ENCODE data around the gene ELFN1. TPM values are rescaled to one million over a fixed set of nuclear protein-coding genes. Genes with fewer than 3 reads are reported as not detected.

ELFN1 gene
- total RNA-seq, 8 experiments from 2014 or later, result 0.13 to 25.2 (median 8.1) TPM

- H3K4me3 ChIP-seq, result no peak overlapping the region
- ATAC-seq (replicated peaks in 6 of 8), result no peak
- H3K4me1 ChIP-seq (replicated peaks in 1 of 2), result peaks cover 35 to 41% of the 10 kb centered on the region in 2 donors
- H3K27ac ChIP-seq, result no peak overlapping the region
- in situ Hi-C loops (cut with MboI; ENCODE audit: low pct_unique_long_range_greater_than_20kb in 2 of 9, low sequenced_read_pairs in 9 of 9, unreplicated experiment in 9 of 9), result no loop called here
- 18 to 100% (median 83%) methylated on average over 1 of the region's 1 CpG; no CpG with 5 or more reads in 5 of the 10 experiments for WGBS, 10 experiments
Observed at GRCh38 chr7:1690359-1690958, 20.4 kb downstream of the ELFN1 start.

GRCh38 chr7:1691096-1691495 is 21.0 kb downstream of the ELFN1 start:
- WGBS, 10 experiments, result 60 to 100% (median 90%) methylated on average over 1 to 2 of the region's 8 CpGs; no CpG with 5 or more reads in 5 of the 10 experiments
- in situ Hi-C loops (cut with MboI; ENCODE audit: low pct_unique_long_range_greater_than_20kb in 2 of 9, low sequenced_read_pairs in 9 of 9, unreplicated experiment in 9 of 9), result no loop called here
- Histone ChIP-seq H3K4me3 (no peak overlapping the region), H3K4me1 (replicated peaks in 1 of 2) (peaks cover 35 to 41% of the 10 kb centered on the region in 2 donors), H3K27ac (no peak overlapping the region)
- ATAC-seq (replicated peaks in 6 of 8), result no peak

- Histone ChIP-seq H3K27ac (no peak overlapping the region), H3K4me3 (no peak overlapping the region), H3K4me1 (replicated peaks in 1 of 2) (peaks cover 35 to 41% of the 10 kb centered on the region in 2 donors)
- 20 to 96% (median 88%) methylated on average over 1 to 14 of the region's 27 CpGs; no CpG with 5 or more reads in 3 of the 10 experiments for WGBS, 10 experiments
- no peak for ATAC-seq (replicated peaks in 6 of 8)
- in situ Hi-C loops (cut with MboI; ENCODE audit: low pct_unique_long_range_greater_than_20kb in 2 of 9, low sequenced_read_pairs in 9 of 9, unreplicated experiment in 9 of 9), result no loop called here
Observed at GRCh38 chr7:1691601-1692514, 21.8 kb downstream of the ELFN1 start.

- no peak overlapping the region for H3K4me3 ChIP-seq
Observed at GRCh38 chr7:1692515-1693418, 22.7 kb downstream of the ELFN1 start.

GRCh38 chr7:1693419-1693990 is 23.4 kb downstream of the ELFN1 start:
- peaks cover 43 to 45% of the 10 kb centered on the region in 2 donors for H3K4me1 ChIP-seq (replicated peaks in 1 of 2)
- peak overlapping the region; percentile 80 to 87 for H3K27ac ChIP-seq
- H3K4me3 ChIP-seq, result no peak overlapping the region
- WGBS, 10 experiments, result 34 to 84% (median 83%) methylated on average over 1 to 7 of the region's 25 CpGs; no CpG with 5 or more reads in 7 of the 10 experiments
- in situ Hi-C loops (cut with MboI; ENCODE audit: low pct_unique_long_range_greater_than_20kb in 2 of 9, low sequenced_read_pairs in 9 of 9, unreplicated experiment in 9 of 9), result no loop called here
- ATAC-seq (replicated peaks in 6 of 8), result peak in 5 of 8 experiments; percentile 36 to 56 (median 48)

More at GRCh38 chr7:1692515-1693418, 22.7 kb downstream of the ELFN1 start:
- Histone ChIP-seq H3K27ac (peak overlapping the region in 1 of 2 donors; percentile 87), H3K4me1 (replicated peaks in 1 of 2) (peaks cover 40 to 41% of the 10 kb centered on the region in 2 donors)
- WGBS, 10 experiments, result 54 to 100% (median 88%) methylated on average over 1 to 6 of the region's 27 CpGs; no CpG with 5 or more reads in 1 of the 10 experiments
- ATAC-seq (replicated peaks in 6 of 8), result no peak
- in situ Hi-C loops (cut with MboI; ENCODE audit: low pct_unique_long_range_greater_than_20kb in 2 of 9, low sequenced_read_pairs in 9 of 9, unreplicated experiment in 9 of 9), result no loop called here

GRCh38 chr7:1693991-1694524 is 24.0 kb downstream of the ELFN1 start:
- 3 to 47% methylated on average over 3 to 8 of the region's 16 CpGs; no CpG with 5 or more reads in 8 of the 10 experiments for WGBS, 10 experiments
- no peak overlapping the region for H3K4me3 ChIP-seq
- H3K27ac ChIP-seq, result peak overlapping the region; percentile 80 to 87
- H3K4me1 ChIP-seq (replicated peaks in 1 of 2), result peaks cover 38 to 41% of the 10 kb centered on the region in 2 donors
- in situ Hi-C loops (cut with MboI; ENCODE audit: low pct_unique_long_range_greater_than_20kb in 2 of 9, low sequenced_read_pairs in 9 of 9, unreplicated experiment in 9 of 9), result no loop called here
- peak in 7 of 8 experiments; percentile 43 to 94 (median 91) for ATAC-seq (replicated peaks in 6 of 8)

- in situ Hi-C loops (cut with MboI; ENCODE audit: low pct_unique_long_range_greater_than_20kb in 2 of 9, low sequenced_read_pairs in 9 of 9, unreplicated experiment in 9 of 9), result no loop called here
- WGBS, 10 experiments, result 56 to 100% (median 80%) methylated on average over 1 to 3 of the region's 31 CpGs; no CpG with 5 or more reads in 7 of the 10 experiments
- H3K27ac ChIP-seq, result peak overlapping the region; percentile 60 to 65
Observed at GRCh38 chr7:1694611-1695511, 24.8 kb downstream of the ELFN1 start.

GRCh38 chr7:1695800-1696454 is 25.9 kb downstream of the ELFN1 start:
- no peak for ATAC-seq (replicated peaks in 6 of 8)
- in situ Hi-C loops (cut with MboI; ENCODE audit: low pct_unique_long_range_greater_than_20kb in 2 of 9, low sequenced_read_pairs in 9 of 9, unreplicated experiment in 9 of 9), result no loop called here
- Histone ChIP-seq H3K27ac (no peak overlapping the region), H3K4me1 (replicated peaks in 1 of 2) (peaks cover 23 to 31% of the 10 kb centered on the region in 2 donors), H3K4me3 (no peak overlapping the region)
- 31 to 89% (median 67%) methylated on average over 2 to 8 of the region's 11 CpGs for WGBS, 10 experiments

More at GRCh38 chr7:1694611-1695511, 24.8 kb downstream of the ELFN1 start:
- ATAC-seq (replicated peaks in 6 of 8), result peak in 2 of 8 experiments; percentile 12 to 20
- no peak overlapping the region for H3K4me3 ChIP-seq
- H3K4me1 ChIP-seq (replicated peaks in 1 of 2), result peaks cover 30 to 35% of the 10 kb centered on the region in 2 donors

- H3K4me1 ChIP-seq (replicated peaks in 1 of 2), result peaks cover 23 to 31% of the 10 kb centered on the region in 2 donors
- no peak overlapping the region for H3K4me3 ChIP-seq
- ATAC-seq (replicated peaks in 6 of 8), result no peak
- in situ Hi-C loops (cut with MboI; ENCODE audit: low pct_unique_long_range_greater_than_20kb in 2 of 9, low sequenced_read_pairs in 9 of 9, unreplicated experiment in 9 of 9), result no loop called here
- no peak overlapping the region for H3K27ac ChIP-seq
- WGBS, 10 experiments, result 60 to 100% (median 83%) methylated on average over 3 to 14 of the region's 28 CpGs; no CpG with 5 or more reads in 3 of the 10 experiments
Observed at GRCh38 chr7:1696671-1697498, 26.8 kb downstream of the ELFN1 start.

- in situ Hi-C loops (cut with MboI; ENCODE audit: low pct_unique_long_range_greater_than_20kb in 2 of 9, low sequenced_read_pairs in 9 of 9, unreplicated experiment in 9 of 9), result no loop called here
- no peak overlapping the region for H3K27ac ChIP-seq
- WGBS, 10 experiments, result 69 to 100% (median 85%) methylated on average over 1 to 16 of the region's 18 CpGs; no CpG with 5 or more reads in 2 of the 10 experiments
- peaks cover 23 to 31% of the 10 kb centered on the region in 2 donors for H3K4me1 ChIP-seq (replicated peaks in 1 of 2)
- ATAC-seq (replicated peaks in 6 of 8), result no peak
- no peak overlapping the region for H3K4me3 ChIP-seq
Observed at GRCh38 chr7:1697499-1698125, 27.5 kb downstream of the ELFN1 start.

Measured in motor neuron (in vitro differentiated cells).